Activated T-cell treated with anti-CD3 and anti-CD28 coated beads, Interleukin-2, amount 50 U/mL, for 1 hour (primary cell): ENCODE measurements around the gene MACROD1.

Experiments
- DNase-seq: peaks from one replicate; pipeline ENCODE4 v3.0.0-alpha.2; 2020

Gene MACROD1

GRCh38 chr11:64110465-64111375 lies 55.2 kb downstream of the MACROD1 start:
- no peak for DNase-seq

DNA sequence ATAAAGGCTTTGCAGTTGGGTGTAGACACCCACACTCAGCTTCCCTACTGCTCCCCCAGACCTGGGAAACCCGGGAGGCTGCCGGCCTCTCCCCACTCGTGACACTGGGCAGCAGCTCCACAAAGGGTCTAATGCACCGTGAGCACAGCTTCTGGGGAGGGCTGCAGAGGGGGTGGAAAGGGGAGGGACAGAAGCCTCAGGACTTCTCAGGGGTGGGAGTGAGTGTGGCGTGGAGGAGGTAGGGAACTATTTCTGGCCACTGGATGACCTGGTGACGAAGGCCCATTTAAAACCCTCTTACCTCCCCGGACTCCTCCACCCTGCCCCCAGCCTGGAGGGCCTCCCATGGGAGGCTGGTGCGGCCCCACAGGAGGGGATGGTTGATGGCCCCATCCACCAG lies 56.6 kb downstream of the MACROD1 start:
- DNase-seq: no peak

- DNase-seq: no peak
These were observed 58.6 kb downstream of the MACROD1 start for GRCh38 chr11:64107303-64107702.

DNA sequence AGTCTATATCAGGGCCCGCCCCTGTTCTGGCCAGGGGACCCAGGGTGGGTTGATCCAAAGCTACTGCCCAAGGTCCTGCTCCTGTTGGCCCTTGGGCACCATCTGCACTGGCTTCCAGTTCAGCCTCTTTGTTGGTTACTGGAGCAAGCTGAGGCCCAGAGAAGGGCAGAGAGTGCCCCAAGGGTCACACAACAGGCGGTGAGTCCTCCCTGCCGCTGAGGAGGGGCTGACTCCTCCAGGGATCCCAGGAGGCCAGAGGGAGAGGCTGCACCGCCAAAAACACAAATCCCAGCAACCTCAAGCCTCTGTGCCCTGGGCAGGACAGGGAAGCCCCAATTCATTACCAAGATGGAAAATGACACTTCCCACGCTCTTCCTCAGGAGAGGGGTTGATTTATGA lies 61.3 kb downstream of the MACROD1 start:
- DNase-seq: no peak

- no peak for DNase-seq
These were observed 62.5 kb downstream of the MACROD1 start for GRCh38 chr11:64103277-64103985.

DNA sequence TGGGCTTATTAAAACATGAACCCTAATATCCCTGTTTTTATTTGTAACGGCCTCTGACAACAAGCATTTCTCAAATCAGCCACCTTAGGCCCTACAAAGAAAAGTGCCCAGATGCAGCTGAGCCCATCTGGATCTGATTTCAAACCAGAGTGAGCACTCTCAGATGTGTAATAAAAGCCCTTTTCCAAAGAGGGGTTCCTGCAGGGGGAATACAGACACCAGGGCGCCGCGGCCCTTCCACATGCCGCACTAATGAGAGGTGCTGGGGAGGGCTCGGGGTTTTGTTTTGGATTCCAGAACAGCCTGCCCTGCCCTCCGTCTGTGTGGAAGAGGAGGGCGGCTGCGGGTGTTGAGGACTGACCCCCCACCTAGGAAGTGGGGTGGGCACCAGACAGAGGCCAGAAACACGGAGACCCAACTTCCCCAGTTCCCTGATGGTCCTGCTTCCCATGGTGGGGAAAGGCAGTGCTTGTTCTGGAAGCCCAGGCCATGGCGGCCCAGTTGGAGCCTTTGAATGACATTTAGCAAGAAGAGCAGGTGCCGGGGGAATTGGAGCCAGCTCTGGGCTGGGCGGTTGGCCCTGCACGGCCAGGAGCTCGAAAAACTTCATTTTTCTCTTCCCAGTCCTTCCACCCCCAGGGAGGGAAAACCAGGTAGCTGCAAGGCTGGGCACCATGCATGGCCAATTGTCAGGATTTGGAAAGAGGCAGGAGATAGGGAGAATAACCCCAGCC lies 63.7 kb downstream of the MACROD1 start:
- no peak for DNase-seq

DNA sequence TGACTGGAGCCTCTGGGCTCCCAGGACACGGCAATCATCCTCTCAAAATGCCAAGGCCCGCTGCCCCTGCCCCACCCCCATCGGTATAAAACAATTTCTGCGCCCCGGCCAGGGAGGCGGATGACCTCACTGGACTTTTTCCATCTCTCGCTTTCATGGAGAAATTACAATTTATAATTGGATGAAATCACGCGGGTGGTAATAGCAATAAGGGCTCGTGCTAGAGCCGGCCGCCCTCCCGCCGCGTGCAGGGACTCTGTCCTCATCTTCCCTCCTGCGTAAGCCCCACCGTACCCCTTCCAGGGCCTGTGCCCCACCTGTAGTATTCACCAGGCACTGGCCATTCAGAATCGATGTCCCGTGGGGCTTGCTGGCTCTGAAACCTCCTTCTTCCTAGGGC lies 64.5 kb downstream of the MACROD1 start:
- DNase-seq: no peak

DNA sequence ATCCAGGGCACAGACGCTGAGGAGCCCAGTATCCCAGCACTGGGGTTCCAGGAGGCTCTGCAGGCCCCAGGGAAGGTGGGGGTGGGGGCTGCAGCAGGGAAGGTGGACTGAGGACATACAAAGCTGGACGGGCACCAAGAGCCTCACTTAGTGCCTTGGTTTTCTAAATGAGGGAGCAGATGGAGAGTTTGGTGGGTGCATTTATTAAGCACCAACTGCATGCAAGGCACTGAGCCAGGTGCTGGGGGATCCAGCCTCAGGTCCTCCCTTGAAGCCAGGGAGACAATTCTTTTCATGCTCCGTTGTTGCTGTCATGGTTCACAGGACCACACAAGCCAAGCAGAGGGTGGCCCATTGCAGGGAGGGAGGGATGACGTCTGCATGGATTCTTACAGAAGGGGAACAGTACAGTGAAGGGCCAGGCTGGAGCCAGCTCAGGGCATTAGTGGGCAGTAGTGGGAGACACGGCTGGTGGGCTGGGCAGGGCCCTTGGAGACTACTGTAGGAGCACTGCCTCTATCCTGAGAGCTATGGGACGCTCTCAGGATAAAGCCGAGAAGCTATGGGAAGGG lies 65.0 kb downstream of the MACROD1 start:
- DNase-seq: no peak

- DNase-seq: no peak
These were observed 65.6 kb downstream of the MACROD1 start for GRCh38 chr11:64100360-64100759.

DNA sequence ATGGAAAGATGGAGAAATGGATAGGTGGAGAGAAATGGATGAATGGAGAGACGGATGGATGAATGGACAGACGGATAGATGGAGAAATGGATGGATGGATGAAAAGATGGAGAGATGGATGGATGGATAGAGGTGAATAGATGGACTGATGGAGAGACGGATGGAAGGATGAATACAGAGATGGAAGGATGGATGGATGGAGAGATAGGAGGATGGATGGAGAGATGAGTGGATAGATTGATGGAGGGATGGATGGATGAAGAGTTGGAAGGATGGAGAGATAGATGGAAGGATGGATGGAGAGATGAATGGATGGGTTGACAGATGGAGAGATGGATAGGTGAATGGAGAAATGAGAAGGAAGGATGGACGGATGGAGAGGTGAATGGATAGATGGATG lies 66.5 kb downstream of the MACROD1 start:
- no peak for DNase-seq

- DNase-seq: no peak
These were observed 67.5 kb downstream of the MACROD1 start for GRCh38 chr11:64098318-64098831.

DNA sequence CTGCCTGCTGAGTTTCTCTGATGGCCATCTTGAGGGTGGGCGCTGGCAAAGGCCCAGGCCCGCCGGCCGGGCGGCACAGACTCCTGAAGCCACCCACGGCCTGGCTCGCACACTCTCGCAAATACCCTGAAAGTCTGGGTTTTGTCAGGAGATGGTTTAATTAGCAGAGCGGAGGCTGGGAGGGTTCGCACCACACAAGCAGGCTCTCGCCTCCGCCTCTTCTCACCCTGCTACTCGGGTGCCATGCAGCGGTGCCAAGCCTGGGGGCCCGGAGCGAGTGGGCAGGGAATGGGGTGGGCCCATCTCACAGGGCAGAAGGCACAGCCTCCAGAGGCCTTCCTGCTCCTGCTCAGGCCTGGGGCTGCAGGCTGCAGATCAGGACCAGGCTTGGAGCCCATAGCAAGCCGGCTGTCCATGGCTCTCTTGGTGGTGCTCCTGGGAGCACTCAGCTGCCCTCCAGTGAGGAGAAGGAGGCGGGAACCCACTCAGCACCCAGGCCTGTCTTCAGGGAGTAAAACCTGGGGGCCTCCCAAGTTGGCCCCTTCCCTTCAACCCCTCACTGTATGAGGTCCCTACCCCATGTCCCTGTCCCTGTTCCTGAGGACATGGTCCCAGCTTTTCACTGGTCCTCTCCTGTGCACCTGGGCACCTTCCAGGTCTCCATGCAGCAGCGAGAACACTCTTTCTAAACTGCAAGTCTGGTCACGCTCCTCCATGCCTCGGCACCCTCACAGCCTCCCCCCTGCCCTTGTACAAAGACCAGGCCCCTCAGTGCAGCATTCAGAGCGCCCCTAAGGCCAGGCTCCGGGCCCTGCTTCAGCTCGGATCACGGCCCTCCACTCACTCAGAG lies 68.2 kb downstream of the MACROD1 start:
- no peak for DNase-seq

- no peak for DNase-seq
These were observed 69.1 kb downstream of the MACROD1 start for GRCh38 chr11:64096835-64097234.

- no peak for DNase-seq
These were observed 70.0 kb downstream of the MACROD1 start for GRCh38 chr11:64095949-64096348.

GRCh38 chr11:64095273-64095817 lies 70.6 kb downstream of the MACROD1 start:
- no peak for DNase-seq

DNA sequence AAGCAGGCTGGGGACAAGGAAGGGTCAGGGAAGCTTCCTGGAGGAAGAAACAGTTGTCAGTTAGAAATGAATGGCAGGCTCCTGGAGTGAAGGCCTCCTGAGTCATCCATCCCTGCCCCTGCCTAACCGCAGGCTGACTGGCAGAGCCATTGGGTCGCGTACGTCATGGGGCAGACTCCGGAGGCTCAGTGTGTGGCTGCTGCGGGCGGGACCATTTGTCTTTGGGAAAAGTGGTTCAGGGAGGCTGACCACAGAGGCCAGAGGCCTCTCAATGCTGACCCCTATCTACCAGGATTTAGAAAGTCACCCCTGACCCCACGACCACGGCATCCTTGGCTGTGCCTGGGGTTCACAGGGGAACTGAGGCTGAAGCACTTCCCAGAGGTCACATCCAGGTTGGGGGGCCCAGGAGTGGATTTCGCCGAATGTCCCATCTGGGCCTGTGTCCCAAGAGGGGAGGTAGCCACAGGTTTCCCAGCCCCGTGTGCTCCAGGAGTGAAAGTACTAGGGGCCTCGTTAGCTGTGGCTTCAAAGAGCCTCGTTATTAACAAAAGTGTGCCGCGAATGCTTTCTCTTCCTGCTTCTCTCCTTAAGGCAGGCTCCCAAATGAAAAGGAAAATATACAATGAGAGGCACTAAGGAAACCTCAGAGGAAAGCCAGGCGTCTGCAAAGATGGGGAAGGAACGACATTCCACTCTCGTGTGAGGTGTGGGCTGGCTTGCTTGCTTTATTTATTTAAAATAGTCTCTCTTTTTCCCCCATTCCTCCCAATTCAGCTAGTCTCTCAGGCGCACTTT lies 71.3 kb downstream of the MACROD1 start:
- DNase-seq: no peak

- no peak for DNase-seq
These were observed 72.5 kb downstream of the MACROD1 start for GRCh38 chr11:64093233-64094039.

GRCh38 chr11:64092761-64093136 lies 73.2 kb downstream of the MACROD1 start:
- no peak for DNase-seq

- DNase-seq: no peak
These were observed 73.7 kb downstream of the MACROD1 start for GRCh38 chr11:64092111-64092760.
